ENCODE measurements around the gene PSD4.

The PSD4 gene

GRCh38 chr2:113238871-113239839 is 65.4 kb downstream of the PSD4 start:
- POLR2A ChIA-PET = interaction anchor here (0.6 kb wide), 1 partner anchor 578 kb away, joined by 3 read pairs; no protein-coding TSS in a partner anchor
- TF ChIP-seq CTCF (IDR thresholded peaks at IDR 0.05; ENCODE audit: control extremely low read depth, extremely low read depth, low read depth, missing control alignments) = no peak
- CTCF ChIA-PET = interaction anchor here (1.2 to 5.0 kb wide), 8 partner anchors 9 to 159 kb away, joined by 3 to 39 read pairs (median 5); no protein-coding TSS in a partner anchor
- no peak for DNase-seq (ENCODE audit: extremely low spot score)

- POLR2A ChIA-PET = no interaction called here
- TF ChIP-seq CTCF (IDR thresholded peaks at IDR 0.05; ENCODE audit: control extremely low read depth, extremely low read depth, low read depth, missing control alignments) = no peak
- no peak for DNase-seq (ENCODE audit: extremely low spot score)
- CTCF ChIA-PET = interaction anchor here (1.4 to 5.0 kb wide), 7 partner anchors 8 to 161 kb away, joined by 4 to 39 read pairs (median 5); no protein-coding TSS in a partner anchor
Measured at GRCh38 chr2:113240150-113240914, 66.6 kb downstream of the PSD4 start.

GRCh38 chr2:113240915-113241911 is 67.4 kb downstream of the PSD4 start:
- CTCF ChIA-PET = interaction anchor here (1.2 to 5.0 kb wide), 8 partner anchors 7 to 161 kb away, joined by 3 to 39 read pairs (median 6); no protein-coding TSS in a partner anchor
- POLR2A ChIA-PET = no interaction called here
- no peak for TF ChIP-seq CTCF (IDR thresholded peaks at IDR 0.05; ENCODE audit: control extremely low read depth, extremely low read depth, low read depth, missing control alignments)
- DNase-seq (ENCODE audit: extremely low spot score) = no peak

- no peak for TF ChIP-seq CTCF (IDR thresholded peaks at IDR 0.05; ENCODE audit: control extremely low read depth, extremely low read depth, low read depth, missing control alignments)
- DNase-seq (ENCODE audit: extremely low spot score) = no peak
- ChIA-PET POLR2A (no interaction called here), CTCF (interaction anchor here (1.2 to 2.0 kb wide), 4 partner anchors 9 to 162 kb away, joined by 3 to 7 read pairs (median 4); no protein-coding TSS in a partner anchor)
Measured at GRCh38 chr2:113242327-113242726, 68.6 kb downstream of the PSD4 start.

- ChIA-PET POLR2A (no interaction called here), CTCF (interaction anchor here (1.1 to 8.5 kb wide), 5 partner anchors 9 to 144 kb away, joined by 3 to 100 read pairs (median 5); partner anchors contain the start of gene PSD4)
- DNase-seq (ENCODE audit: extremely low spot score) = no peak
- TF ChIP-seq CTCF (IDR thresholded peaks at IDR 0.05; ENCODE audit: control extremely low read depth, extremely low read depth, low read depth, missing control alignments) = no peak
Measured at GRCh38 chr2:113245276-113245711, 71.5 kb downstream of the PSD4 start.
